GM12878 (cell line): ENCODE results near the gene SPATS2L. TPM values are rescaled to one million over a fixed set of nuclear protein-coding genes. Genes with fewer than 3 reads are reported as not detected.
A peak's percentile ranks its signal among the peaks of the same experiment; 100 is the strongest.

Source experiments
- ATF3 ChIP-seq: IDR thresholded peaks from 2 replicates; pipeline ENCODE4 v1.6.1; 2011; ENCODE audit warnings: low read depth, mild to moderate bottlenecking, low read length, moderate library complexity, borderline replicate concordance; ENCODE audit errors: extremely low read depth
- BCLAF1 ChIP-seq: fragments of 450-650 bp; IDR thresholded peaks from 2 replicates; pipeline ENCODE4 v1.6.1; 2017; ENCODE audit warnings: antibody characterized with exemption, mild to moderate bottlenecking, moderate library complexity
- BMI1 ChIP-seq: fragments of 450-650 bp; IDR thresholded peaks from 2 replicates; pipeline ENCODE4 v1.6.1; 2016; ENCODE audit warnings: mild to moderate bottlenecking, moderate library complexity, borderline replicate concordance
- BRCA1 ChIP-seq: IDR thresholded peaks from 2 replicates; pipeline ENCODE4 v1.6.1; 2011; ENCODE audit warnings: low read depth, low read length, improper control_type of control experiment
- CBX3 ChIP-seq: fragments of 200-600 bp; sonication (generic); IDR thresholded peaks from 2 replicates; pipeline ENCODE4 v1.6.1; 2016; ENCODE audit warnings: low read depth, borderline replicate concordance
- GABPA ChIP-seq: IDR thresholded peaks from 2 replicates; pipeline ENCODE4 v1.6.1; 2014; ENCODE audit warnings: antibody characterized with exemption, low read depth, mild to moderate bottlenecking, inconsistent platforms
- HSF1 ChIP-seq: fragments of 150-350 bp; IDR thresholded peaks from 2 replicates; pipeline ENCODE4 v1.6.1; 2014; ENCODE audit warnings: mild to moderate bottlenecking, low read depth, low read length
- NRF1 ChIP-seq: conservative IDR thresholded peaks from 2 replicates; pipeline ENCODE4 v1.6.1; 2011; ENCODE audit warnings: mild to moderate bottlenecking, low read depth, low read length, improper control_type of control experiment
- PAX8 ChIP-seq: fragments of 450-650 bp; IDR thresholded peaks from 2 replicates; pipeline ENCODE4 v1.6.1; 2017; ENCODE audit warnings: mild to moderate bottlenecking, moderate library complexity
- PML ChIP-seq: IDR thresholded peaks from 2 replicates; pipeline ENCODE4 v1.6.1; 2012; ENCODE audit warnings: low read length, inconsistent platforms
- RBBP5 ChIP-seq: fragments of 200-600 bp; sonication (generic); conservative IDR thresholded peaks from 2 replicates; pipeline ENCODE4 v1.6.1; 2016
- RELA ChIP-seq: fragments of 450-650 bp; IDR thresholded peaks from 2 replicates; pipeline ENCODE4 v1.8.0; 2014; ENCODE audit warnings: borderline replicate concordance; ENCODE audit not compliant: partially characterized antibody
- REST ChIP-seq: IDR thresholded peaks from 2 replicates; pipeline ENCODE4 v1.6.1; 2012; ENCODE audit warnings: mild to moderate bottlenecking, low read depth, low read length
- RUNX3 ChIP-seq: IDR thresholded peaks from 2 replicates; pipeline ENCODE4 v1.6.1; 2012; ENCODE audit warnings: low read length, inconsistent platforms
- SIX5 ChIP-seq: IDR thresholded peaks from 2 replicates; pipeline ENCODE4 v1.6.1; 2011; ENCODE audit warnings: mild to moderate bottlenecking, low read depth, low read length, moderate library complexity; ENCODE audit not compliant: severe bottlenecking
- SMAD1 ChIP-seq: fragments of 450-650 bp; IDR thresholded peaks from 2 replicates; pipeline ENCODE4 v1.6.1; 2018; ENCODE audit warnings: mild to moderate bottlenecking, low read depth; ENCODE audit not compliant: partially characterized antibody
- STAT1 ChIP-seq: fragments of 450-650 bp; conservative IDR thresholded peaks from 2 replicates; pipeline ENCODE4 v1.6.1; 2014; ENCODE audit warnings: antibody characterized with exemption, mild to moderate bottlenecking
- WRNIP1 ChIP-seq: IDR thresholded peaks from 2 replicates; pipeline ENCODE4 v1.6.1; 2011; ENCODE audit warnings: low read depth, low read length, improper control_type of control experiment, borderline replicate concordance
- ZBTB33 ChIP-seq: fragments of 450-650 bp; IDR thresholded peaks from 2 replicates; pipeline ENCODE4 v1.6.1; 2017; ENCODE audit warnings: mild to moderate bottlenecking
- polyA plus RNA-seq, 11 experiments: library from polyadenylated mRNA; depleted of rRNA in 4 of 11; unstranded in 6 of 11; stranded (reverse) in 5 of 11; fragments of >200 nt; fragmentation: Nextera tagmentation in 4 of 11; fragmentation: Illumina TruSeq in 1 of 11; extraction: Ambion mirVana in 4 of 11; extraction: Trizol in 1 of 11; gene quantifications; 1 replicate in 1 of 11; 2 replicates in 10 of 11; pipeline versions ENCODE4 v1.2.1 to v1.2.3, GENCODE V29; 2011 to 2016; ENCODE audit warnings: inconsistent platforms in 2 of 11, missing spikeins in 2 of 11, low read depth in 1 of 11
- total RNA-seq, 4 experiments: library from RNA; depleted of rRNA in 3 of 4; stranded (reverse); fragments of >200 nt in 3 of 4; fragmentation: Illumina TruSeq in 1 of 4; extraction: Trizol in 1 of 4; gene quantifications; 2 replicates each; pipeline versions ENCODE4 v1.2.1 to v1.2.3, GENCODE V29; 2013 to 2021

Gene SPATS2L
- total and polyA plus RNA-seq, 10 of the 15 experiments (the other 5 are each of a cell fraction or from before 2014, with no cell fraction given): 5.2 to 30.0 (median 20.1) TPM

- TF ChIP-seq REST: no peak
- TF ChIP-seq RBBP5: no peak
- no peak for TF ChIP-seq RELA
- TF ChIP-seq PAX8: no peak
- TF ChIP-seq BCLAF1: 0 out of 2 replicates have a peak, but pooled peaks have one; percentile 6
- no peak for TF ChIP-seq WRNIP1
- TF ChIP-seq NRF1: no peak
- TF ChIP-seq RUNX3: no peak
- no peak for TF ChIP-seq PML
- TF ChIP-seq SIX5: no peak
- TF ChIP-seq ZBTB33: no peak
- no peak for TF ChIP-seq CBX3
- no peak for TF ChIP-seq ATF3
- TF ChIP-seq SMAD1: no peak
- no peak for TF ChIP-seq BMI1
- no peak for TF ChIP-seq BRCA1
- no peak for TF ChIP-seq HSF1
- TF ChIP-seq STAT1: peak; percentile 65; the same call in 1 of the 2 replicates
- TF ChIP-seq GABPA: no peak
Observed at GRCh38 chr2:200509612-200510433, 203.3 kb downstream of the SPATS2L start, which contains the start of gene KCTD18 (continued).
